GM23338 (cell line): Measurements from ENCODE around the gene TNNI3K. TPM values are rescaled to one million over a fixed set of nuclear protein-coding genes. Genes with fewer than 3 reads are reported as not detected.

Experiments used
- ATAC-seq: fragments of 200-7000 bp; cut with Tn5 transposase; 3 replicates; pipeline ENCODE4 v1.9.1; 2020
- DNase-seq: peaks from one replicate; pipeline ENCODE4 v3.0.0-alpha.2; 2015; ENCODE audit warnings: low spot score
- H2AFZ ChIP-seq: fragments of 200-600 bp; sonication (generic); 2 replicates; pipeline ENCODE4 v1.8.0; 2016; ENCODE audit warnings: antibody characterized with exemption, mild to moderate bottlenecking, moderate library complexity
- H3F3A ChIP-seq: fragments of 200-600 bp; sonication (generic); replicated peaks from 2 replicates; pipeline ENCODE4 v1.8.0; 2017; ENCODE audit warnings: antibody characterized with exemption, mixed run types, low read depth
- H3K27ac ChIP-seq: fragments of 200-600 bp; sonication (generic); 2 replicates; pipeline ENCODE4 v1.6.1; 2016; ENCODE audit warnings: low read depth
- H3K27me3 ChIP-seq: fragments of 200-600 bp; sonication (generic); 2 replicates; pipeline ENCODE4 v1.8.0; 2016; ENCODE audit warnings: mild to moderate bottlenecking, mixed run types, moderate library complexity; ENCODE audit not compliant: insufficient read depth
- H3K36me3 ChIP-seq: fragments of 200-600 bp; sonication (generic); 2 replicates; pipeline ENCODE4 v1.8.0; 2016; ENCODE audit warnings: mild to moderate bottlenecking; ENCODE audit not compliant: insufficient read depth
- H3K4me1 ChIP-seq: fragments of 200-600 bp; sonication (generic); 2 replicates; pipeline ENCODE4 v1.8.0; 2016; ENCODE audit warnings: mild to moderate bottlenecking, moderate library complexity; ENCODE audit not compliant: insufficient read depth
- H3K4me2 ChIP-seq: fragments of 200-600 bp; sonication (generic); 2 replicates; pipeline ENCODE4 v1.7.1; 2017; ENCODE audit warnings: mixed run types
- H3K4me3 ChIP-seq: fragments of 200-600 bp; sonication (generic); 2 replicates; pipeline ENCODE4 v1.6.1; 2016; ENCODE audit warnings: mixed run types
- H3K79me2 ChIP-seq: fragments of 200-600 bp; sonication (generic); replicated peaks from 2 replicates; pipeline ENCODE4 v1.8.0; 2017; ENCODE audit warnings: mild to moderate bottlenecking; ENCODE audit not compliant: insufficient read depth
- H3K9me2 ChIP-seq: fragments of 200-600 bp; sonication (generic); 2 replicates; pipeline ENCODE4 v1.8.0; 2017; ENCODE audit not compliant: insufficient read depth
- H4K20me1 ChIP-seq: fragments of 200-600 bp; sonication (generic); replicated peaks from 2 replicates; pipeline ENCODE4 v1.8.0; 2017; ENCODE audit warnings: mild to moderate bottlenecking; ENCODE audit not compliant: insufficient read depth
- H3K27ac Mint-ChIP-seq: 2 replicates; pipeline ENCODE4 v1.8.0; 2020; ENCODE audit warnings: inconsistent platforms, mild to moderate bottlenecking, moderate library complexity, mixed read lengths
- H3K27me3 Mint-ChIP-seq: 3 replicates; pipeline ENCODE4 v1.8.0; 2022; ENCODE audit warnings: low read depth, mild to moderate bottlenecking, moderate library complexity, mixed read lengths, inconsistent platforms; ENCODE audit not compliant: insufficient read depth, poor library complexity
- H3K36me3 Mint-ChIP-seq: 3 replicates; pipeline ENCODE4 v1.8.0; 2021; ENCODE audit warnings: low read depth, mild to moderate bottlenecking, inconsistent platforms, moderate library complexity, mixed read lengths
- H3K4me1 Mint-ChIP-seq: 3 replicates; pipeline ENCODE4 v1.8.0; 2020; ENCODE audit warnings: mild to moderate bottlenecking, inconsistent platforms, mixed read lengths
- H3K4me3 Mint-ChIP-seq: 3 replicates; pipeline ENCODE4 v1.8.0; 2021; ENCODE audit warnings: moderate library complexity, mild to moderate bottlenecking, inconsistent platforms, mixed read lengths
- H3K9me3 Mint-ChIP-seq: 3 replicates; pipeline ENCODE4 v1.8.0; 2020; ENCODE audit warnings: moderate library complexity, mild to moderate bottlenecking, inconsistent platforms, mixed read lengths
- CTCF ChIP-seq, 2 experiments: fragments of 200-600 bp in 1 of 2; sonication (generic) in 1 of 2; conservative IDR thresholded peaks; 2 replicates each; pipeline versions ENCODE4 v1.5.1 to v1.6.1; 2016 to 2017; ENCODE audit warnings: antibody characterized with exemption in 2 of 2, low read depth in 2 of 2, mild to moderate bottlenecking in 2 of 2, moderate library complexity in 1 of 2
- EZH2 ChIP-seq: fragments of 200-600 bp; sonication (generic); IDR thresholded peaks from one replicate; pipeline ENCODE4 v1.8.0; 2017; ENCODE audit warnings: antibody characterized with exemption, mild to moderate bottlenecking, low read depth; ENCODE audit not compliant: unreplicated experiment
- EZH2phosphoT487 ChIP-seq: fragments of 200-600 bp; sonication (generic); IDR thresholded peaks from one replicate; pipeline ENCODE4 v1.8.1; 2018; ENCODE audit warnings: antibody characterized with exemption; ENCODE audit not compliant: unreplicated experiment
- NANOG ChIP-seq: IDR thresholded peaks from 2 replicates; pipeline ENCODE4 v1.6.1; 2016; ENCODE audit warnings: antibody characterized with exemption, borderline replicate concordance
- POLR2AphosphoS5 ChIP-seq: IDR thresholded peaks from 2 replicates; pipeline ENCODE4 v1.6.1; 2016; ENCODE audit warnings: antibody characterized with exemption, low read depth
- STAT1 ChIP-seq: IDR thresholded peaks from one replicate; pipeline ENCODE4 v1.6.1; 2016; ENCODE audit warnings: antibody characterized with exemption; ENCODE audit not compliant: unreplicated experiment
- ZNF114 ChIP-seq: fragments of 250-450 bp; sonication (Bioruptor Pico); IDR thresholded peaks from 2 replicates; pipeline ENCODE4 v1.5.0; 2020; ENCODE audit warnings: mild to moderate bottlenecking, moderate library complexity
- ZNF331 ChIP-seq: fragments of 250-450 bp; sonication (Bioruptor Pico); IDR thresholded peaks from 2 replicates; pipeline ENCODE4 v1.5.0; 2020; ENCODE audit warnings: low read depth, mild to moderate bottlenecking, moderate library complexity
- polyA plus RNA-seq: library from polyadenylated mRNA; unstranded; fragments of >200 nt; fragmentation: Nextera tagmentation; extraction: Ambion mirVana; gene quantifications from 2 replicates; pipeline ENCODE4 v1.2.1, GENCODE V29; 2016
- total RNA-seq: library from RNA; depleted of rRNA; stranded (reverse); fragments of >200 nt; shearing (Covaris generic); gene quantifications from 2 replicates; pipeline ENCODE4 v1.2.3, GENCODE V29; 2014
- TF ChIP-seq, protein P1 (sequence below): IDR thresholded peaks from one replicate; pipeline ENCODE4 v1.6.1; 2018; ENCODE audit warnings: antibody characterized with exemption; ENCODE audit not compliant: unreplicated experiment
- TF ChIP-seq, protein P2 (sequence below): fragments of 250-450 bp; sonication (Bioruptor Pico); IDR thresholded peaks from 2 replicates; pipeline ENCODE4 v1.5.0; 2020; ENCODE audit warnings: mild to moderate bottlenecking, moderate library complexity

The TNNI3K gene
- total and polyA plus RNA-seq, 2 experiments from 2014 or later: not detected

DNA sequence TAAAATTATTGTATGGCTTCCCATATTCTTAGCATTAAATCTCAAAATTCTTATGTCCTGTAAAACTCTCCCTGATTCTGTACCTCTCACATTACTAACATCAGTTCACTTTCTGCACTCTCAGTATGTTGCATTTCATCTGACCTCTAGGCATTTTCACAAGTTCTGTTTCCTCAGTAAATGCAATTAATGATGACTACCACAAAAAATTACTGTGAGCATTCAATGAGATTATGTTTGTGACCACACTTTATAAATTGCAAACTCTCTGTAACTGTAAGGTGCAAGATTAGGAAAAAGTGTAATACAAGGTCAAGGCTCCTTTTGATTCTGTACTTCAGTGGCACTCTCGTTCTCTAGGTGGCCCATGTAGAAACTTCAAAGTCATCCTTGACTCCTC, 216.8 kb downstream of the TNNI3K start:
- Histone ChIP-seq H3K4me2 (no peak overlapping the region), H2AFZ (no peak overlapping the region), H3K27ac (no peak overlapping the region), H3K79me2 (no peaks in the 10 kb centered on the region), H3K27me3 (no peaks in the 10 kb centered on the region), H3K4me3 (no peak overlapping the region), H3F3A (no peaks in the 10 kb centered on the region), H3K36me3 (no peaks in the 10 kb centered on the region), H4K20me1 (no peaks in the 10 kb centered on the region), H3K9me2 (no peaks in the 10 kb centered on the region), H3K4me1 (no peaks in the 10 kb centered on the region)
- no peaks in the 10 kb centered on the region for H3K36me3 Mint-ChIP-seq
- TF ChIP-seq, protein P1, sequence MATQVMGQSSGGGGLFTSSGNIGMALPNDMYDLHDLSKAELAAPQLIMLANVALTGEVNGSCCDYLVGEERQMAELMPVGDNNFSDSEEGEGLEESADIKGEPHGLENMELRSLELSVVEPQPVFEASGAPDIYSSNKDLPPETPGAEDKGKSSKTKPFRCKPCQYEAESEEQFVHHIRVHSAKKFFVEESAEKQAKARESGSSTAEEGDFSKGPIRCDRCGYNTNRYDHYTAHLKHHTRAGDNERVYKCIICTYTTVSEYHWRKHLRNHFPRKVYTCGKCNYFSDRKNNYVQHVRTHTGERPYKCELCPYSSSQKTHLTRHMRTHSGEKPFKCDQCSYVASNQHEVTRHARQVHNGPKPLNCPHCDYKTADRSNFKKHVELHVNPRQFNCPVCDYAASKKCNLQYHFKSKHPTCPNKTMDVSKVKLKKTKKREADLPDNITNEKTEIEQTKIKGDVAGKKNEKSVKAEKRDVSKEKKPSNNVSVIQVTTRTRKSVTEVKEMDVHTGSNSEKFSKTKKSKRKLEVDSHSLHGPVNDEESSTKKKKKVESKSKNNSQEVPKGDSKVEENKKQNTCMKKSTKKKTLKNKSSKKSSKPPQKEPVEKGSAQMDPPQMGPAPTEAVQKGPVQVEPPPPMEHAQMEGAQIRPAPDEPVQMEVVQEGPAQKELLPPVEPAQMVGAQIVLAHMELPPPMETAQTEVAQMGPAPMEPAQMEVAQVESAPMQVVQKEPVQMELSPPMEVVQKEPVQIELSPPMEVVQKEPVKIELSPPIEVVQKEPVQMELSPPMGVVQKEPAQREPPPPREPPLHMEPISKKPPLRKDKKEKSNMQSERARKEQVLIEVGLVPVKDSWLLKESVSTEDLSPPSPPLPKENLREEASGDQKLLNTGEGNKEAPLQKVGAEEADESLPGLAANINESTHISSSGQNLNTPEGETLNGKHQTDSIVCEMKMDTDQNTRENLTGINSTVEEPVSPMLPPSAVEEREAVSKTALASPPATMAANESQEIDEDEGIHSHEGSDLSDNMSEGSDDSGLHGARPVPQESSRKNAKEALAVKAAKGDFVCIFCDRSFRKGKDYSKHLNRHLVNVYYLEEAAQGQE: no peak
- TF ChIP-seq EZH2phosphoT487 (no peak), NANOG (no peak), CTCF (conservative IDR thresholded peaks at IDR 0.05; ENCODE audit: low read depth in 2 of 2) (no peak), EZH2 (no peak), ZNF114 (CRISPR knock-in tag) (no peak), ZNF331 (CRISPR knock-in tag) (no peak)
- ATAC-seq (no peak), DNase-seq (no peak)
- H3K9me3 Mint-ChIP-seq: peaks cover 3% of the 10 kb centered on the region; the same call in 1 of the 3 replicates
- no peak overlapping the region for H3K4me3 Mint-ChIP-seq
- no peak overlapping the region for H3K27ac Mint-ChIP-seq
- no peaks in the 10 kb centered on the region for H3K27me3 Mint-ChIP-seq
- no peaks in the 10 kb centered on the region for H3K4me1 Mint-ChIP-seq

- Mint-ChIP-seq H3K4me1 (no peaks in the 10 kb centered on the region), H3K9me3 (peaks cover 3% of the 10 kb centered on the region; the same call in 1 of the 3 replicates)
- TF ChIP-seq STAT1: no peak
- TF ChIP-seq, protein P2, sequence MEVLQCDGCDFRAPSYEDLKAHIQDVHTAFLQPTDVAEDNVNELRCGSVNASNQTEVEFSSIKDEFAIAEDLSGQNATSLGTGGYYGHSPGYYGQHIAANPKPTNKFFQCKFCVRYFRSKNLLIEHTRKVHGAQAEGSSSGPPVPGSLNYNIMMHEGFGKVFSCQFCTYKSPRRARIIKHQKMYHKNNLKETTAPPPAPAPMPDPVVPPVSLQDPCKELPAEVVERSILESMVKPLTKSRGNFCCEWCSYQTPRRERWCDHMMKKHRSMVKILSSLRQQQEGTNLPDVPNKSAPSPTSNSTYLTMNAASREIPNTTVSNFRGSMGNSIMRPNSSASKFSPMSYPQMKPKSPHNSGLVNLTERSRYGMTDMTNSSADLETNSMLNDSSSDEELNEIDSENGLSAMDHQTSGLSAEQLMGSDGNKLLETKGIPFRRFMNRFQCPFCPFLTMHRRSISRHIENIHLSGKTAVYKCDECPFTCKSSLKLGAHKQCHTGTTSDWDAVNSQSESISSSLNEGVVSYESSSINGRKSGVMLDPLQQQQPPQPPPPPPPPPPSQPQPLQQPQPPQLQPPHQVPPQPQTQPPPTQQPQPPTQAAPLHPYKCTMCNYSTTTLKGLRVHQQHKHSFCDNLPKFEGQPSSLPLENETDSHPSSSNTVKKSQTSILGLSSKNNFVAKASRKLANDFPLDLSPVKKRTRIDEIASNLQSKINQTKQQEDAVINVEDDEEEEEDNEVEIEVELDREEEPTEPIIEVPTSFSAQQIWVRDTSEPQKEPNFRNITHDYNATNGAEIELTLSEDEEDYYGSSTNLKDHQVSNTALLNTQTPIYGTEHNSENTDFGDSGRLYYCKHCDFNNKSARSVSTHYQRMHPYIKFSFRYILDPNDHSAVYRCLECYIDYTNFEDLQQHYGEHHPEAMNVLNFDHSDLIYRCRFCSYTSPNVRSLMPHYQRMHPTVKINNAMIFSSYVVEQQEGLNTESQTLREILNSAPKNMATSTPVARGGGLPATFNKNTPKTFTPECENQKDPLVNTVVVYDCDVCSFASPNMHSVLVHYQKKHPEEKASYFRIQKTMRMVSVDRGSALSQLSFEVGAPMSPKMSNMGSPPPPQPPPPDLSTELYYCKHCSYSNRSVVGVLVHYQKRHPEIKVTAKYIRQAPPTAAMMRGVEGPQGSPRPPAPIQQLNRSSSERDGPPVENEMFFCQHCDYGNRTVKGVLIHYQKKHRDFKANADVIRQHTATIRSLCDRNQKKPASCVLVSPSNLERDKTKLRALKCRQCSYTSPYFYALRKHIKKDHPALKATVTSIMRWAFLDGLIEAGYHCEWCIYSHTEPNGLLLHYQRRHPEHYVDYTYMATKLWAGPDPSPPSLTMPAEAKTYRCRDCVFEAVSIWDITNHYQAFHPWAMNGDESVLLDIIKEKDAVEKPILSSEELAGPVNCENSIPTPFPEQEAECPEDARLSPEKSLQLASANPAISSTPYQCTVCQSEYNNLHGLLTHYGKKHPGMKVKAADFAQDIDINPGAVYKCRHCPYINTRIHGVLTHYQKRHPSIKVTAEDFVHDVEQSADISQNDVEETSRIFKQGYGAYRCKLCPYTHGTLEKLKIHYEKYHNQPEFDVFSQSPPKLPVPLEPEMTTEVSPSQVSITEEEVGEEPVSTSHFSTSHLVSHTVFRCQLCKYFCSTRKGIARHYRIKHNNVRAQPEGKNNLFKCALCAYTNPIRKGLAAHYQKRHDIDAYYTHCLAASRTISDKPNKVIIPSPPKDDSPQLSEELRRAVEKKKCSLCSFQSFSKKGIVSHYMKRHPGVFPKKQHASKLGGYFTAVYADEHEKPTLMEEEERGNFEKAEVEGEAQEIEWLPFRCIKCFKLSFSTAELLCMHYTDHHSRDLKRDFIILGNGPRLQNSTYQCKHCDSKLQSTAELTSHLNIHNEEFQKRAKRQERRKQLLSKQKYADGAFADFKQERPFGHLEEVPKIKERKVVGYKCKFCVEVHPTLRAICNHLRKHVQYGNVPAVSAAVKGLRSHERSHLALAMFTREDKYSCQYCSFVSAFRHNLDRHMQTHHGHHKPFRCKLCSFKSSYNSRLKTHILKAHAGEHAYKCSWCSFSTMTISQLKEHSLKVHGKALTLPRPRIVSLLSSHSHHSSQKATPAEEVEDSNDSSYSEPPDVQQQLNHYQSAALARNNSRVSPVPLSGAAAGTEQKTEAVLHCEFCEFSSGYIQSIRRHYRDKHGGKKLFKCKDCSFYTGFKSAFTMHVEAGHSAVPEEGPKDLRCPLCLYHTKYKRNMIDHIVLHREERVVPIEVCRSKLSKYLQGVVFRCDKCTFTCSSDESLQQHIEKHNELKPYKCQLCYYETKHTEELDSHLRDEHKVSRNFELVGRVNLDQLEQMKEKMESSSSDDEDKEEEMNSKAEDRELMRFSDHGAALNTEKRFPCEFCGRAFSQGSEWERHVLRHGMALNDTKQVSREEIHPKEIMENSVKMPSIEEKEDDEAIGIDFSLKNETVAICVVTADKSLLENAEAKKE (CRISPR knock-in tag): no peak
- TF ChIP-seq POLR2AphosphoS5: no peak
Measured at GRCh38 chr1:74453277-74453676, 218.1 kb downstream of the TNNI3K start.

More at GRCh38 chr1:74453277-74453676, 218.1 kb downstream of the TNNI3K start:
- no peaks in the 10 kb centered on the region for H3K36me3 Mint-ChIP-seq
- no peak overlapping the region for H3K4me2 ChIP-seq
- no peaks in the 10 kb centered on the region for H3K9me2 ChIP-seq
- DNase-seq: no peak
- H3K27me3 ChIP-seq: no peaks in the 10 kb centered on the region
- no peaks in the 10 kb centered on the region for H3K36me3 ChIP-seq
- no peak overlapping the region for H2AFZ ChIP-seq
- H3K4me3 Mint-ChIP-seq: no peak overlapping the region
- no peaks in the 10 kb centered on the region for H3F3A ChIP-seq
- H3K4me1 ChIP-seq: no peaks in the 10 kb centered on the region
- no peak overlapping the region for H3K27ac Mint-ChIP-seq
- no peak for ATAC-seq
- H3K27me3 Mint-ChIP-seq: no peaks in the 10 kb centered on the region
- H4K20me1 ChIP-seq: no peaks in the 10 kb centered on the region
- no peak overlapping the region for H3K27ac ChIP-seq
- H3K4me3 ChIP-seq: no peak overlapping the region
- no peaks in the 10 kb centered on the region for H3K79me2 ChIP-seq
